NCI-H2171 treated with DMSO at 0.1 percent for 48 hours (cell line): ENCODE results near the gene CARF.
"Not testable (repeated sequence)": the region's sequence is repeated elsewhere in the genome, so short reads cannot be mapped to it uniquely, and the experiment has no call there.

ENCODE experiments used
- DNase-seq: peaks from one replicate; lab custom pipeline; 2025; lab: John Stamatoyannopoulos, UW

Gene CARF

DNA sequence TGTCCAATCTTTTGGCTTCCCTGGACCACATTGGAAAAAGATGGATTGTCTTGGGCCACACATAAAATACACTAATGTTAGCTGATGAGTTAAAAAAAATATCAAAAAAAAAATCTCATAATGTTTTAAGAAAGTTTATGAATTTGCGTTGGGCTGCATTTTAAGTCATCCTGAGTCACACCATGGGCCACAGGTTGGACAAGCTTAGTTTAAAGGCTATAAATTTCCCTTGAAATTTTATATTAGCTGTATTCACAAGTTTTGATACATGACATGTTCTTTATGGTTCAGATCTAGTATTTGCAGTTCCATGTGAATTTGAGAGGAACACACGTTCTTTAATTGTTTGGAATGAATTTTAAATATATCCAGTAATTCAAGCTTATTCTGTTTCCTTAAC, 21.9 kb downstream of the CARF start:
- DNase-seq: no peak

DNA sequence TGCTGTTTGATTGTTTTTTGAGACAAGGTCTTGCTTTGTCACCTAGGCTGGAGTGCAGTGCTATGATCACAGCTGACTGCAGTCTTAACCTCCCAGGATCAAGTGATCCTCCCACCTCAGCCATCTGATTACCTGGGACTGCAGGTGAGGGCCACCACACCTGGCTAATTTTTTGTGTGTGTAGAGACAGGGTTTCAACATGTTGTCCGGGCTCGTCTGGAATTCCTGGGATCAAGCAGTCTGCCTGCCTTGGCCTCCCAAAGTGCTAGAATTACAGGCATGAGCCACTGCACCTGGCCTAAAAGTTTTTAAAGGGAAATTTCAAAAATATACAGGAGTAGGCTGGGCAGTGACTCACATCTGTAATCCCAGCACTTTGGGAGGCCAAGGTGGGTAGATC, 22.4 kb downstream of the CARF start:
- DNase-seq: no peak

DNA sequence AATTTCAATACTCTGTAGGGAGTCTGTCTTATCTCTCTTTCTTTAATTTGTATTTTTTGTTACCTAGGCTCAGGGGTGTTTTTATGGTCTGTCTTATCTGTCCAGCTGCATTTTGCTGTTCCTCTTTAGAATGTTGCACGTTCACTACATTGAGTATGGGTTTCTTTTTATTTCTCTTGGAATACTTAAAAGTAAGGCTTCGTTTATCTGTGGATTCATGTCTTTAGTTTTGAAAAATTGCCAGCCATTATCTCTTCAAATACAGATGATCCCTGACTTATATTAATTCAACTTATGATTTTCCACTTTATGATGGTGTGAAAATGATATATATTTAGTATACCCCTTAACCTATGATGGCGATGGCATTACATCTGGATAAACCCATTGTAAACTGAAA, 26.9 kb downstream of the CARF start:
- DNase-seq: no peak

DNA sequence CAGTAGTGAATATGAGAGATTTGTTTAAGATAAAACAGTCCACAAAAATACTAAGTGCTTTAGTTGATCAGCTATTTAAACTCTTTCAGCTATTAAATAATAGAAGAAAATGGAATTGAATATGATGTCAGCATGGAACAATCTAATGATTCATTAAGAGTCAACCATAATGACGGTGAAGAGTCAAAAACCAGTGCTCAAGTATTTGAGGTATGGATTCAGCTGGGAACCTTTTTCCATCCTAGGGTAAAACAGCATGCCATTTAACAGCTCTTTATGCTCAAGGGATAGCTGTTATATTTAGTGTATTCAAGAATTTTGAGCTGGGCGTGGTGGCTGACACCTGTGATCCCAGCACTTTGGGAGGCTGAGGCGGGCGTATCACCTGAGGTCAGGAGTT, 29.7 kb downstream of the CARF start:
- no peak for DNase-seq

DNA sequence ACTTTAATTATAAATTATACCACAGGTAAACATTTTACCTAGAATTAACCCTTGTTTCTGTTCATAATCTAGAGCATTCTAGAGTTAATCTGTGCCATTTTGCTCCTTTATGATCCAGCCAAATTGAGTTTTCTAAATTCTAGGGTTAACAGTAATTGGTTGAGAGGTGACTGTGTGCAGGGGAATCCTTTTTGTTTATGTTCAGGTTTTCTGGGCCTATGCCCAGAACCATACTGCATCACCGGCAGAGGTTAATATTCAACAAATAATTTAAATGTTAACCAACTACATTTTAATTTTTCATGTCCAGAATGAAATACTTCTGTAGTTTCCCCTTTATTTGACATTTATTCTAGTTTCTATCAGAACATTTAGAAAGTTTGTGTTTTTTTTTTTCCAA, 32.3 kb downstream of the CARF start:
- no peak for DNase-seq

DNA sequence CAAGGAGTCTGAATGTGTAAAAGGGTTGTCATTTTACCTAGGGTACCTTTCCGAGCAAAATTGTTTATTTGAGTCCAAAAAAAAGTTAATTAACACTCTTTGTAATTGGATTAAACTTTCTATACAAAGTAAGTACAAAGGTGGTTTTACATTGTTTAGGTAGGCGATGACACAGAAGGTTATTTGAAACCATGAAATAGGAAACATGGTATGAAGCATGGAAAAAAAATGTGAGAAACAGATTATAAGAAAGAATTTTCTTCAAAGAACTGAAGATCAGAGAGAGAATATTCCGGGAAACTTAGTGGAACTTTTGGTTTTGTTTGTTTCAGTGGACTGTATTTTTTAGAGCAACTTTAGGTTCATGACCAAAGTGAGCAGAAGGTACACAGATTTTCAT, 32.7 kb downstream of the CARF start:
- no peak for DNase-seq

DNA sequence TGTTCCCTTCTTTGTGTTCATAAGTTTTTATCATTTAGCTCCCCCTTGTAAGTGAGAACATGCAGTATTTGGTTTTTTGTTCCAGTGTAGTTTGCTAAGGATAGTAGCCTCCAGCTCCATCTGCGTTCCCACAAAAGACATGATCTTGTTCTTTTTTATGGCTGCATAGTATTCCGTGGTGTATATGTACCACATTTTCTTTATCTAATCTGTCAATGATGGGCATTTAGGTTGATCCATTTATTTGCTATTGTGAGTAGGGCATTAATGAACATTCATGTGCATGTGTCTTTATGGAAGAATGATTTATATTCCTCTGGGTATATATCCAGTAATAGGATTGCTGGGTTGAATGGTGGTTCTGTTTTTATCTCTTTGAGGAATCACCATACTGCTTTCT, 33.4 kb downstream of the CARF start:
- no peak for DNase-seq

DNA sequence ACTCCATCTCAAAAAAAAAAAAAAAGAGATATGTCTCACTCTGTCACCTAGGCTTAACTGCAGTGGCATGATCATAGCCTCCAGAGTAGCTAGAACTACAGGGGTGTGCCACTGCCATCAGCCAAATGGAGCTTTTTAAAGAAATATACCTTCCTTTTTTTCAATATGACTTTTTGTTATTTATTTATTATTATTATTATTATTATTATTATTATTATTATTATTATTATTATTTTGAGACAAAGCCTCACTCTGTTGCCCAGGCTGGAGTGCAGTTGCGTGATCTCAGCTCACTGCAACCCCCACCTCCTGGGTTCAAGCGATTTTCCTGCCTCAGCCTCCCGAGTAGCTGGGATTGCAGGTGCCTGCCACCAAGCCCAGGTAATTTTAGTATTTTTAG, 37.3 kb downstream of the CARF start:
- DNase-seq: not testable (repeated sequence)

DNA sequence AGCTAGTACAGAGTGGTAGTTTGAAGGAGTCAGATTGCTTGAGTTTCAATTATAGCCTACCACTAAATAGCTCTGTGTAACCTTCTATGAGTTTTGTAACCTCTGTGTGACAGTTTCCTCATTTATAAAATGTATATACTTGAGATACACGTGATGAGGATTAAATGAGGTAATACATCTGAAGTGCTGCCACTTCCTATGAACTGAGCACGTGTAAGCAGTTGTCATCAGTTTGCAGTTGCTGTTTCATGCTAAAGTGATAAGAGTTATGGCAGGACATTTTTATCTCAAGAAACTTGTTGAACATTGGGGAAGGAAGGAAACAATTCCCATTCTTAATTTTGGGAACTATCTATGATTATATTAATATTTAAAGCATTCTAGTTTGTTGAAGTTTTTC, 38.5 kb downstream of the CARF start:
- no peak for DNase-seq

DNA sequence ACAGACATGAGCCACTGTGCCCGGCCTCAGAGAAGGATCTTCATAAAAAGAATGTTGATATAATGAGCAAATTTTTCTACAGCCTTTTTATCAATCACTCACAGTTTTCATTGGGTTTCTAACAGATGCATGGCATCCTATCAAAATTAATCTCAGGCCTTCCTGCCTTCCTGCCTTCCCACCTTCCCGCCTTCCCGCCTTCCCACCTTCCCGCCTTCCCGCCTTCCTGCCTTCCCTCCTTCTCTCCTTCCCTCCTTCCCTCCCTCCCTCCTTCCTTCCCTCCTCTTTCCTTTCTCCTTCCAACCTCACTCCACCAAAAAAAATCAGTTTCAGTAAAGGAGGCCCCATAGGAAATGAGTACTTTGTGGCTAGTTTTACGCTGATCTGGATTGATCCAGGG, 48.4 kb downstream of the CARF start:
- no peak for DNase-seq

DNA sequence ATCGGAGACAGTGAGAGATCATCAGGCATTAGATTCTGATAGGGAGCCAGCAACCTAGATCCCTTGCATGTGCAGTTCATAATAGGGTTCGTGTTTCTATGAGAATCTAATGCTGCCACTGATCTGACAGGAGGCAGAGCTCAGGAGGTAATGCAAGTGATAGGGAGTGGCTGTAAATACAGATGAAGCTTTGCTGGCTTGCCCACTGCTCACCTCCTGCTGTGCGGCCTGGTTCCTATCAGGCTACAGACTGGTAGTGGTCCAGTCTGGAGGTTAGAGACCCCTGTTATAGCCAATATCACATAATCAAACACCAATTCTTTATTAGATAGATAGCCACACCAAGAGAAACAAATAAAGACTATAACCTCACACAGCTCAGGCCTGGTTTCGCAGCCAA, 51.6 kb downstream of the CARF start:
- DNase-seq: no peak

DNA sequence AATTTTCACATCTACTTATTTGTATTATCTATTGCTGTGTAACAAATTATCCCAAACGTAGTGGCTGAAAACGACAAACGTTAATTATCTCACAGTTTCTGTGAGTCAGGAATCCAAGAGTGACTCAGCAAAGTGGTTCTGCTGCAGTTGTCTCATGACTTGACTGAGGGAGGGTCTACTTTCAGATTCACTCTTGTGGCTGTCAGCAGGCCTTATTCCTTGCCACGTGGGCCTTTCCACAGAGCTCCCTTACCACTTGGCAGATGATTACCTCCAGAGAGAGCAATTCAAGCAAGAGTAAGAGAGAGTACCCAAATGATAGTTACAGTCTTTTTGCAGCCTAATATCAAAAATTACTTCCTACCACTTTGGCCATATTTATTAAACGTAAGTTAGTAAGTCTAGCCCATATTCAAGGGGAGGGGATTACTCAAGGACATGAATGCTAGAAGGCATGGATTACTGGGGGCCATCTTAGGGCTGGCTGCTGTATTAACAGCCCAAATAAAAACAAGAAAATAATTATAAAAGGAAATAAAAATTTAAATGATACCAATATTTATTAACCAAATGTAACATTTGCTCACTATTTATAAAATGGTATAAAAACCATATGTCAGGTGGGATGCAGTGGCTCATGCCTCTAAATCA, 53.9 kb downstream of the CARF start:
- peak; percentile 13 for DNase-seq

DNA sequence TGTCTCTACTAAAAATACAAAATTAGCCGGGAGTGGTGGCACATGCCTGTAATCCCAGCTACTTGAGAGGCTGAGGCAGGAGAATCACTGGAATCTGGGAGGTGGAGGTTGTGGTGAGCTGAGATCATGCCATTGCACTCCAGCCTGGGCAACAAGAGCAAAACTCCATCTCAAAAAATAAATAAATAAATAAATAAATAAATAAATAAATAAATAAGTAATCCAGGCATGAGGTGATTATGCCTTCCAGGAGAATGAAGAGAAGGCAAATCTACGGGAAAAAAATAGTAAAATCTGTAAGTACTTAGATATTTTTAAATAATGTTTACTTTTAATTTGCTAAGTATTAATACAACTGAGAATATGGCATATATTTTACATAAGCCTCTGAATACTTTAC, 57.3 kb downstream of the CARF start:
- not testable (repeated sequence) for DNase-seq

DNA sequence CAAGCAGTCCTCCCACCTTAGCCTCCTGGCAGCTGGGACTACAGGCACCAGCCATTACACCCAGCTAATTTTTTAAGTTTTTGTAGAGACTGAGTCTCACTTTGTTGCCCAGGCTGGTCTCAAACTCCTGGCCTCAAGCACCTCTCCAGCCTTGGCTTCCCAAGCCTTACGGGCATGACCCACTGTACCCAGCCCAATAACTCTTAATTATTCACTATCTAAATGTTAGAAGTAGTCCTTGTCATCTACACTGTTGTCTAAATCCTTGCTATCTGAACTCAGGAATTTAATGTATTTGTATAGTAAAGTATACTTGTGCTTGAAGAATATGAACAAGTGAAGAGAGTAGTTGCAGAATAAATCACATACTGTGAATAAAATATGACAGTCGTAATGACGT, 64.7 kb downstream of the CARF start:
- no peak for DNase-seq

DNA sequence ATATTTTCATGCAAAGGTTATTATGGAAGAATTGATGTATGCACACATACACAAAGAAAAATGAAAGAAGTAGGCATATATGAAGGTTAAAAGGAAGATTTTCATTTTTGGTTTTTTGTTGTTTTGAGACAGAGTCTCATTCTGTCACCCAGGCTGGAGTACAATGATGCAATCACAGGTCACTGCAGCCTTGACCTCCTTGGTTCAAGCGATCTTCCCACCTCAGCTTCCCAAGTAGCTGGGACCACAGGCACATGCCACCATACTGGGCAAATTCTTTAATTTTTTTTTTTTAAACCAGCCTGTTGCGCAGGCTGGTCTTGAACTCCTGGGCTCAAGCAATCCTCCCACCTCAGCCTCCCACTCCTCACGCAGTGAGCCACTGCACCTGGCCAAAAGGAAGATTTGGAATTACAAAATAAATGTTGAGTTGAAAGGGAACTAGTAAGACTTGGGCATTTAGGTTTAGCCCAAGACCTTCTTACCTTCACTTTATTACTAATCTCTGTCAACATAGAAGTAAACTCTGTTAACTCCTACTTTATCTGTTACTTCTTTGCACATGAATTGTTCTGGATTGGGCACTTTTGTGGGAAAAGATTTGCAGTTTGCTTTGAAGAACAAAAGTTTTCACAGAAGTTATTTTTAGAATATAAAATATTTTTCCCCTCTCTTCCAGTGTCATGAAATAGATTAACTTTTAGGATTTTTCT, 70.9 kb downstream of the CARF start:
- no peak for DNase-seq

DNA sequence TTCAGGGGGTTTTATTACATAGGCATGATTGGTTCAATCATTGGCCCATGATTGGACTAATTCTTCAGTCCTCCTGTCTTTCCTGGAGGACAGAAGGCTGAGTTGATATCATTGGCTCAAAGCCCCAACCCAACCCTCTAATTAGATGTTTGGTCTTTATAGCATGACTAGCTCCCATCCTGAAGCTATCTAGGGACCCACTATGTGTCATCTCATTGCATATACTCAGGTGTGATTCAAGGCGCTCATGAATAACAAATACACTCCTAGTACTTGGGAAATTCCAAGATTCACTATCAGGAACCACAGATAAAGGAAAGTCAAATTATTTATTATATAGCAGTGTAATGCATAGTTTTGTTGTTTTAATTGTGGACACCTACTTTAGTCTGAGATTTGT, 77.7 kb downstream of the CARF start:
- no peak for DNase-seq

DNA sequence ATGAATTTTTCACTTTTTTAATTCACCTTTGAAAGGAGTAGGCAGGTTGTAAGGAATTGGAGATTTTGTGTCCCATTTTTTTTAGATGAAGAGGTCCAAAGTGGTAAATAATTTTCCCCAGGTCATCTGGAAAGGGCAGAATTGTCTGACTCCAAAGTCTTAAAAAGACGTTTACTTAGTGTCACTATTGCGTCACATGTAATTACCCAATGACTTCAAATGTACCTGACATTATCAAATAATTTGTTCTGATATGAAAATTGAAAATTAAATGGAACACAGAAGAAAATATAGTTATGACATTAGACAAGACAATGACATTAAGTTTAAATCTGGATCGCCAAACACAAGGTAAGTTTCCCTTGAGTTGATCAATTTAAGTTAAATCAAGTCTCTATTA, 78.4 kb downstream of the CARF start:
- DNase-seq: no peak

DNA sequence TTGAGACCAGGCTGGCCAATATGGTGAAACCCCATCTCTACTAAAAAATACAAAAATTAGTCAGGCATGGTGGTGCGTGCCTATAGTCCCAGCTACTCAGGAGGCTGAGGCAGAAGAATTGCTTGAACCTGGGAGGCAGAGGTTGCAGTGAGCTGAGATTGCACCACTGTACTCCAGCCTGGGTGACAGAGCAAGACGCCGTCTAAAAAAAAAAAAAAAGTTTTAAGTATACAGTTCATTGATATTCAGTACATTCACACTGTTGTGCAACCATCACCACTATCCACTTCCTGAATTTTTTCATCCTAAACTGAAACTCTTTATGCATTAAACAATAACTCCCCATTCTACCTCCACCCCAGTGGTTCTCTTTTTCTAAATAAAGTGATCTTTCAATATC, 85.0 kb downstream of the CARF start:
- not testable (repeated sequence) for DNase-seq

DNA sequence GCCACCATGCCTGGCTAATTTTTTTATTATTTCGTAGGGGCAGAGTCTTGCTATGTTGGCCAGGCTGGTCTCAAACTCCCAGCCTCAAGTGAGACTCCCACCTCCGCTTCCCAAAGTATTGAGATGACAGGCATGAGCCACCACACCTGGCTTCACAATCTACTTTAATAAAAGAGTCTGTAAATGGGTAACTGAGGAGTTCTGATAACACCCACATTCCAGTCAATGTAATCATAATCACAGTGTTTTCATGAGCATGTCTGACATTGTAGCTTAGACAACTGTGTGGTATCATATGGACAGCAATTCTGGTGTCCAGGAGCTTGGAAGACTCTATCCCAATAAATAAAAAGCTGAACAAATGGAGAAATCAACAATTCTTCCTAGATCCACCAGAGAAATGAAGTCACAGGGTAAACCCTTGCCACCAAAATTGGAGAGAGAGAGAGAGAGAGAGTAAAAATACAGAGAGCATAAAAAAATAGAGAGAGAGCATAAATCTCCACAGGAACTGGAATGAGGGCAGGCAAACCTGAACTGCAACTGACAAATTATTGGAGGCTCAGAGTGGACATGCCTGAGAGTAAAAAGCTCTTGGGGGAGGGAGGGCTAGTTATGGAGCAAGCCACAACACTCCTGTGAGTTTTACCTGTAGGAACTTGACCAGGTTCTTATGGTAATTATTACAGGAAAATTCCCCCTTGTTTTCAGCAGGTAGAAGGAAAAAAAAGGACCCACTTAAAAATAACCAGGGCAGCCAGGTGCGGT, 90.2 kb downstream of the CARF start:
- DNase-seq: no peak

DNA sequence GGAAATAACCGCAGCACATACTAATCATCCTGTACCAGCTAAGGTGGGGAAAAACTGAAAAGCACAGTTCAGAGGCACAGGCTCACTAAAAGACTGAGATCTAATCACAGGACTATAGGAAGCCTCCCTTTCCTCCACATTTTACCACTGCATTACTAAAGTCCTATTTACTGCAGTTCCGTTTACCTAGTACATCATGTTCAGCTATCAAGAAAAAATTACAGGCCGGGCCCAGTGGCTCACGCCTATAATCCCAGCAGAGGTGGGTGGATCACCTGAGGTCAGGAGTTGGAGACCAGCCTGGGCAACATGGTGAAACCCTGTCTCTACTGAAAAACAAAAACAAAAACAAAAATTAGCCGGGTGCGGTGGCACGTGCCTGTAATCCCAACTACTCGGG, 91.6 kb downstream of the CARF start:
- no peak for DNase-seq

DNA sequence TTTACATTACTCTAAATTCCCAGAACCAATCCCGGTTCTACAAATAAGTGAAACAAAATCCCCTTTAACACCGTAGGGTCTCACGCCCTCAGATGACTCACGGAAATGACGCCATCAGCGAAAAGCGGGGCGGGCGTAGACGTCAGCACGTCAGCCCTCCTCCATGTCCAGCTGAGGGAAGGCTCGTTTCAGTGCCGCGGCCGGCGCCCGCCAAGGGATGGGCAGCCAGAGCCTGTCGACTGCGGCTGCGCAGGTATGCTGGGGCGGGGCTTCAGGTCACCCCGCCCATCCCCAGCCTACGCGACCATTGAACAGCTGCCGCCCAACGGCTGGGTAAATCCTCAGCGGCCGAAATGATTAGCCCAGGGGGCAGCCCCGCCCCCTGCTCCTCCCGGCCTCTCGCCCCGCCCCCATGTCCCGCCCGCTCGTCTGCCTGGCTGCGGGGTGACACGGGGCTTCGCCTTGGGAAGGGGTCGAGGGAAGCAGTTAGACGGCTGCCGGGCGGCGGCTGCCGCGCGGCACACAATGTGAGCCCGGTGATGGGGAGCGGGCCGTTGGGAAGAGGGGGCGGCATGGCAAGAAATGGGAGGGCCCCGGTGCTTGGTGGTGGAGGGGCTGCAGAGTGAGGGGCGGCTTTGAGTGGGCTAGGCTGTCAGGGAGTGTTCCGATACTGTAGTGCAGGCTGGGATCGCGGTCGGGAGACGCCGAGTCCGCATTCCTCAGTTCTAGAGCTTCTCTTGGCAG, 102.6 kb downstream of the CARF start, which contains the start of gene NBEAL1:
Gene NBEAL1 (plus strand): TSS at position 420 of the 744 bp plus-strand sequence. CDS start 1,510 bp downstream, outside the sequence.
- DNase-seq: peak; percentile 97

DNA sequence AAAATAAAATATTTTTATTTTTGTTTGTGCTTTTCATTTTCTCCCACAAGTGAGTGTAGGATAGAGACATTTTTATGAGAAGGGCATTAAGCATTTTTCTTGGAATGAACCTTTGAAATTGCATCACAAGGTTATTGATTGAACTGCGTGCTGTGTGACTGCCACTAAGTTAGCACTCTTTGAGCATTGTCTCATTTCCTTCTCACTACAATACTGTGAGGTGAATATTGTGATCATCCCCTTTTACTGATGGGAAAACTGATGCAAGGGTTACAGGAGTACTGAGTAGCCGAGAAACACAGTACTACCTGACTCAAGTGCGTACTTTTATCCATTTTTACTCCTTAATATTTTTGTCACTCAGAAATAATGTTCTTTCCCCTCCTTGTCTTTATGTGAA, 104.6 kb downstream of the CARF start:
- DNase-seq: no peak
